GM06990 (cell line): ENCODE measurements around the gene CCDC12.
A peak's percentile ranks its signal among the peaks of the same experiment; 100 is the strongest.

ENCODE experiments used
- DNase-seq: peaks from one replicate; pipeline ENCODE4 v3.0.0-alpha.2; 2011; ENCODE audit not compliant: insufficient read length; ENCODE audit errors: extremely low read depth
- H3K27me3 ChIP-seq: replicated peaks from 2 replicates; pipeline ENCODE4 v1.6.0; 2011; ENCODE audit warnings: low read length; ENCODE audit not compliant: control insufficient read depth, insufficient read depth
- H3K36me3 ChIP-seq: 2 replicates; pipeline ENCODE4 v1.5.1; 2011; ENCODE audit warnings: low read length; ENCODE audit not compliant: control insufficient read depth, insufficient read depth
- H3K4me3 ChIP-seq: replicated peaks from 2 replicates; pipeline ENCODE4 v1.5.1; 2011; ENCODE audit warnings: low read depth, mild to moderate bottlenecking, control low read depth, low read length
- TF ChIP-seq, protein P1 (sequence below): IDR thresholded peaks from 2 replicates; pipeline ENCODE4 v1.5.1; 2011; ENCODE audit warnings: low read length, control low read depth, mild to moderate bottlenecking, inconsistent platforms; ENCODE audit not compliant: insufficient read depth, poor library complexity, severe bottlenecking

The CCDC12 gene

GRCh38 chr3:46884929-46885328, 91.6 kb downstream of the CCDC12 start:
- Histone ChIP-seq H3K27me3 (peaks cover 3% of the 10 kb centered on the region; the same call in 1 of the 2 replicates), H3K4me3 (no peak overlapping the region), H3K36me3 (no peaks in the 10 kb centered on the region)
- no peak for DNase-seq
- TF ChIP-seq, protein P1, sequence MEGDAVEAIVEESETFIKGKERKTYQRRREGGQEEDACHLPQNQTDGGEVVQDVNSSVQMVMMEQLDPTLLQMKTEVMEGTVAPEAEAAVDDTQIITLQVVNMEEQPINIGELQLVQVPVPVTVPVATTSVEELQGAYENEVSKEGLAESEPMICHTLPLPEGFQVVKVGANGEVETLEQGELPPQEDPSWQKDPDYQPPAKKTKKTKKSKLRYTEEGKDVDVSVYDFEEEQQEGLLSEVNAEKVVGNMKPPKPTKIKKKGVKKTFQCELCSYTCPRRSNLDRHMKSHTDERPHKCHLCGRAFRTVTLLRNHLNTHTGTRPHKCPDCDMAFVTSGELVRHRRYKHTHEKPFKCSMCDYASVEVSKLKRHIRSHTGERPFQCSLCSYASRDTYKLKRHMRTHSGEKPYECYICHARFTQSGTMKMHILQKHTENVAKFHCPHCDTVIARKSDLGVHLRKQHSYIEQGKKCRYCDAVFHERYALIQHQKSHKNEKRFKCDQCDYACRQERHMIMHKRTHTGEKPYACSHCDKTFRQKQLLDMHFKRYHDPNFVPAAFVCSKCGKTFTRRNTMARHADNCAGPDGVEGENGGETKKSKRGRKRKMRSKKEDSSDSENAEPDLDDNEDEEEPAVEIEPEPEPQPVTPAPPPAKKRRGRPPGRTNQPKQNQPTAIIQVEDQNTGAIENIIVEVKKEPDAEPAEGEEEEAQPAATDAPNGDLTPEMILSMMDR: no peak

DNA sequence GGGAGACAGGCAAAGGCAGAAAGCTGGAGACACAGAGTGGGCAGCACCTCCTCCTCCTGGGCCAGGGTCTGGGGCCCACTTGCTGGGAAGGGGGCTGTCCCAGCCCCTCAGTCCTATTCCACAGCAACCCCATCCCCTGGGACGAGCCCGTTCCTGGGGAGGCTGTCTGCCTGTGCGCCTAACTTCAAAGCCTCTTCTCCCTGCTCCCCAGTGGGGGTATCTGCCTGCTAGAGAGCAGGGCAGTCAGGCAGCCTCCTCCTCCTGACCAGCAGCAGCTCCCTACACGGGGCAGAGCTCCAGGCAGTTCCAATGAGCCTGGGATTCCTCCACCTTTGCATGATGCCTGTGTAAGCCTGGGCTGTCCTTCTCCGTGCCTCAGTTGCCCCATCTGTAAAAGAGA, 92.1 kb downstream of the CCDC12 start:
- TF ChIP-seq, protein P1: no peak

DNA sequence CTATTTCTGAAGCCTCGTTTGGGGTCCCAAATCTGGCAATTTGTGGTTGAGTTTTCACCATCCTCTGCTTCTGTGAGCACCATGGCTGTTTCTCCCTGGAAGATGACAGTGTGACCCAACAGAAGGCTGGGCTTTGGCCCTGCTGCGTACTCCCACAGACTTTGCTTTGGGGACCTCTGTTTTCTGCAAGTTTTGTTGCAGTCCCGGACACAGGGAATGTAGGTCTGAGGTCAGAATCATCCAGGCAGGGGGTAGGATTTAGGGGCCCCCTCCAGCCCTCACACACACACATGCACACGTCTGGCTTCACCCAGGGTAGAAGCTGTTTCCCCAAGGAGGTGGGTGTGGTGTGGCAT, 92.7 kb downstream of the CCDC12 start:
- TF ChIP-seq, protein P1: no peak
- Histone ChIP-seq H3K27me3 (peaks cover 3% of the 10 kb centered on the region; the same call in 1 of the 2 replicates), H3K36me3 (no peaks in the 10 kb centered on the region), H3K4me3 (no peak overlapping the region)
- DNase-seq: no peak

More for the DNA sequence above, 92.1 kb downstream of the CCDC12 start:
- DNase-seq: no peak
- Histone ChIP-seq H3K36me3 (no peaks in the 10 kb centered on the region), H3K4me3 (no peak overlapping the region), H3K27me3 (peaks cover 3% of the 10 kb centered on the region; the same call in 1 of the 2 replicates)

GRCh38 chr3:46883054-46883829, 93.3 kb downstream of the CCDC12 start:
- peaks cover 3% of the 10 kb centered on the region; the same call in 1 of the 2 replicates for H3K27me3 ChIP-seq
- TF ChIP-seq, protein P1: no peak
- H3K4me3 ChIP-seq: peak overlapping the region; percentile 50
- H3K36me3 ChIP-seq: no peaks in the 10 kb centered on the region
- DNase-seq: no peak

DNA sequence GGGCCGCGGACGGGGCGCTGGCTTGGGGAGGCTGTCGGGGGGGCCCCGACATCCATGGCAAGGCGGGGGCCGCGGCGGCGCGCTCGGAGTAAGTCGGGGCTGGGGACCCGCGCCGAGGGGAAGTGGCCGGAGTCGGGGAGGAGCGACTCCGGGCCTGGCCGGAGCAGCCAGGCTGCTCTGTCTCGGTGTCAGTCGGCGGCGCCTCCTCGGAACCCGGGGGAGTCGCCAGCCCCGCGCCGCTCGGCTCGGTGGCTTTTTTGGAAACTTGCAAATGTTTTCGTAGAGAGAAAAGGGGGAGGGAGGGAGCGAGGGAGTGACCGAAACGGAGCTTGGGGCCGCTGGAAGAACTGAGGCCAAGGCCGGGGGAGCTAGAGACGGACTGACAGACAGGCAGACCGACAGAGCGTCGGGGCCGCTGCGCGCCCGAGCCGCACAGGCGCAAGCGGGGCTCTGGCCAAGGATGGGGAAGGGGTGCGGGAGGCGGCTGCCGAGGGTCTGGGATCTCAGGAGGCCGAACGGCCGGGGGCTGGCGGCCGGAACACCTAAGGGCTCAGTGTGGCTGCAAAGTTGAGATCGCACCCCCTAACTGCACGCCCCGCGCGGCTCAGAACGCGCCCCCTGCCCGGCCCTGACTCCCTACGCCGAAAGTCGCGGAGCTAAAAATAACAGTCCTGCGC, 94.0 kb downstream of the CCDC12 start:
- TF ChIP-seq, protein P1: no peak
- DNase-seq: peak; percentile 30
- Histone ChIP-seq H3K36me3 (no peaks in the 10 kb centered on the region), H3K27me3 (peaks cover 3% of the 10 kb centered on the region; the same call in 1 of the 2 replicates), H3K4me3 (peak overlapping the region; percentile 50)
